ENCODE results near the gene HMGXB4.

The HMGXB4 gene

DNA sequence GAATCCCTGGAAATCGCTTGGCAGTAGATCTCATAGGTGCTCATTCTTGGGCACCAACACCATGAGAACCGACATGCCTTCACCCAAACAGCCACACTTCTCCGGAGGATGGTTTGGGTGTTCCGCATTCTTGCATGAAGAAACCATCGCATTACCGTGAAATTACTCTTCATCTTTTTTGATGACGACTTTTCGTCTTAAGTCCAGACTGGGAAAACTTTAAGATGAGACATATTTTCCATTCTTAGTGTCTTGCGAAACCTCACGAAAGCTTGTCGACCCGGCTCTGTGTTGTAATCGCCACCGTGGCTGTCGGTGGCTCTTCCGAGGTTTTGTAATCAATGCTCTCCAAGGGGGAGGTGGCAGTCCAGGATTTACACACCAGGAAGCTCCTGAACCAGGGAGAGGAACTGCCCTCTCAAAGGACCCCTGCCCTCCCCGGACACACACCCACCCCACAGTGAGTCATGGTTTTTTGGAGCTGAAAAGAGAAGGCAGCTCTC lies 44.1 kb downstream of the HMGXB4 start:
- Histone ChIP-seq H3K9me3 (ENCODE audit: insufficient read depth, low read length, severe bottlenecking) (no peaks in the 10 kb centered on the region), H3K27me3 (ENCODE audit: insufficient read depth, low read length, poor library complexity) (no peaks in the 10 kb centered on the region), H3K79me2 (ENCODE audit: insufficient read depth, low read length) (peaks cover 23% of the 10 kb centered on the region), H2AFZ (ENCODE audit: low read depth, low read length) (no peak overlapping the region), H3K27ac (ENCODE audit: low read length) (no peak overlapping the region), H3K4me3 (ENCODE audit: low read depth in 1 of 2, low read length in 2 of 2) (peak overlapping the region in 1 of 2 experiments; percentile 68; a peak in 1 of 4 replicates), H3K36me3 (ENCODE audit: insufficient read depth, low read length) (peaks cover 10% of the 10 kb centered on the region), H3K9ac (ENCODE audit: low read depth, low read length) (no peak overlapping the region), H4K20me1 (ENCODE audit: insufficient read depth, low read length) (0 out of 2 replicates have a peak, but pooled peaks cover 3% of the 10 kb centered on the region), H3K4me2 (ENCODE audit: insufficient read depth, low read length) (peak overlapping the region; percentile 96; the same call in 1 of the 2 replicates), H3K4me1 (ENCODE audit: insufficient read depth, low read length) (peaks cover 27% of the 10 kb centered on the region)
- ATAC-seq (ENCODE audit: insufficient read depth, low read depth) = no peak
- DNase-seq = no peak
- no peak for TF ChIP-seq EZH2 (IDR thresholded peaks at IDR 0.05; ENCODE audit: borderline replicate concordance, low read depth, low read length, severe bottlenecking)
- TF ChIP-seq, protein P1, sequence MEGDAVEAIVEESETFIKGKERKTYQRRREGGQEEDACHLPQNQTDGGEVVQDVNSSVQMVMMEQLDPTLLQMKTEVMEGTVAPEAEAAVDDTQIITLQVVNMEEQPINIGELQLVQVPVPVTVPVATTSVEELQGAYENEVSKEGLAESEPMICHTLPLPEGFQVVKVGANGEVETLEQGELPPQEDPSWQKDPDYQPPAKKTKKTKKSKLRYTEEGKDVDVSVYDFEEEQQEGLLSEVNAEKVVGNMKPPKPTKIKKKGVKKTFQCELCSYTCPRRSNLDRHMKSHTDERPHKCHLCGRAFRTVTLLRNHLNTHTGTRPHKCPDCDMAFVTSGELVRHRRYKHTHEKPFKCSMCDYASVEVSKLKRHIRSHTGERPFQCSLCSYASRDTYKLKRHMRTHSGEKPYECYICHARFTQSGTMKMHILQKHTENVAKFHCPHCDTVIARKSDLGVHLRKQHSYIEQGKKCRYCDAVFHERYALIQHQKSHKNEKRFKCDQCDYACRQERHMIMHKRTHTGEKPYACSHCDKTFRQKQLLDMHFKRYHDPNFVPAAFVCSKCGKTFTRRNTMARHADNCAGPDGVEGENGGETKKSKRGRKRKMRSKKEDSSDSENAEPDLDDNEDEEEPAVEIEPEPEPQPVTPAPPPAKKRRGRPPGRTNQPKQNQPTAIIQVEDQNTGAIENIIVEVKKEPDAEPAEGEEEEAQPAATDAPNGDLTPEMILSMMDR (IDR thresholded peaks at IDR 0.05; ENCODE audit: borderline replicate concordance, extremely low read depth, low read length, poor library complexity, severe bottlenecking) = no peak

DNA sequence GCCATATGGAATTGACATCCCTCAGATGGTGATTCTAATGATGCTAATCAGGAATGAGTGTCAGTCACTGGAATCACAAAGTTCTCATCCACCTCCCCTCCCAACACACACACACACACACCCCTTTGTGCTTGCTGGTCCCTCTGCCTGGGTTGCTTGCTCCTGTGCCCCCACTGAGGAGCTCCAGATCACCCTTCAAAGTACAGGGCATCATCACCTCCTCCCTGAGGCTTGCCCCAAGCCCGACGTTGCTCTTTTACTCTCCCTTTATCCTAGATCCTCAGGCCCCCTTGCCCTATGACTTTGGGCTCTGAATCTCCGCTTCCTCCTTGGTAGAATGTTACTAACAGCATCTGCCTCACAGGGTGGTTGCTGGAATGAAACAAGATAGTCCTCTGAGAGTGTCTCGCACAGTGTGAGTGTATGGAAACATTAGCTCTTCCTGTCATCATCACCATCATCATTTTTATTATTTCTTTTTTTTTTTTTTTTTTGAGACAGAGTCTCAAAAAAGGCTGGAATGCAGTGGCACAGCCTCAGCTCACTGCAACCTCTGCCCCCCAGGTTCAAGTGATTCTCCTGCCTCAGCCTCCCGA lies 45.8 kb downstream of the HMGXB4 start:
- Histone ChIP-seq H4K20me1 (ENCODE audit: insufficient read depth, low read length) (0 out of 2 replicates have a peak, but pooled peaks cover 7% of the 10 kb centered on the region), H3K4me3 (ENCODE audit: low read depth in 1 of 2, low read length in 2 of 2) (no peak overlapping the region), H3K9me3 (ENCODE audit: insufficient read depth, low read length, severe bottlenecking) (no peaks in the 10 kb centered on the region), H3K27me3 (ENCODE audit: insufficient read depth, low read length, poor library complexity) (no peaks in the 10 kb centered on the region), H3K79me2 (ENCODE audit: insufficient read depth, low read length) (peaks cover 23% of the 10 kb centered on the region), H3K9ac (ENCODE audit: low read depth, low read length) (no peak overlapping the region), H3K4me1 (ENCODE audit: insufficient read depth, low read length) (peaks cover 27% of the 10 kb centered on the region), H3K36me3 (ENCODE audit: insufficient read depth, low read length) (peaks cover under 1% of the 10 kb centered on the region; the same call in 1 of the 2 replicates), H3K4me2 (ENCODE audit: insufficient read depth, low read length) (no peak overlapping the region), H3K27ac (ENCODE audit: low read length) (no peak overlapping the region), H2AFZ (ENCODE audit: low read depth, low read length) (no peak overlapping the region)
- no peak for ATAC-seq (ENCODE audit: insufficient read depth, low read depth)
- DNase-seq = no peak
- no peak for TF ChIP-seq EZH2 (IDR thresholded peaks at IDR 0.05; ENCODE audit: borderline replicate concordance, low read depth, low read length, severe bottlenecking)
- TF ChIP-seq, protein P1 (IDR thresholded peaks at IDR 0.05; ENCODE audit: borderline replicate concordance, extremely low read depth, low read length, poor library complexity, severe bottlenecking) = no peak

DNA sequence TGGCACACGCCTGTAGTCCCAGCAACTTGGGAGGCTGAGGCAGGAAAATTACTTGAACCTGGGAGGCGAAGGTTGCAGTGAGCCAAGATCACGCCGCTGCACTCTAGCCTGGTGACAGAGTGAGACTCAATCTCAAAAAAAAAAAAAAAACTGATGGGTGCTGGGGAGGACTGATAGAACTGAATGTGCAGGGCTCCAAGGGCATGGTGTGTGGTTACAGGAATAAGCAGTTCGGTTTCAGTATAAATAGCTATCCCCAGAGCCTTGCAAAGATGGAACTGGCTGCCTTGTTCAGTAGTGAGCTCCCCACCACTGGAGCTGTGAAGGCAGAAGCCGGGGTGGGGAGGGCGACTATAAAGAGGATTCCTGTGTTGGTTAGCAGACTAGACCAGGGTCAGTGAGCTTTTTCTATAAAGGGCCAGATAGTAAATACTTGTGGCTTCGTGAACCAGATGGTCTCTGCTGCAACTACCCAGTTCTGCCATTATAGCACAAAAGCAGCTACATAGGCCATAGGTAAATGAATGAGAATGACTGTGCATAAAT lies 48.3 kb downstream of the HMGXB4 start:
- Histone ChIP-seq H3K4me3 (ENCODE audit: low read depth in 1 of 2, low read length in 2 of 2) (no peak overlapping the region), H3K27ac (ENCODE audit: low read length) (no peak overlapping the region), H3K4me2 (ENCODE audit: insufficient read depth, low read length) (no peak overlapping the region), H3K9ac (ENCODE audit: low read depth, low read length) (no peak overlapping the region), H4K20me1 (ENCODE audit: insufficient read depth, low read length) (0 out of 2 replicates have a peak, but pooled peaks cover 7% of the 10 kb centered on the region), H3K27me3 (ENCODE audit: insufficient read depth, low read length, poor library complexity) (no peaks in the 10 kb centered on the region), H3K79me2 (ENCODE audit: insufficient read depth, low read length) (peaks cover 19% of the 10 kb centered on the region), H2AFZ (ENCODE audit: low read depth, low read length) (no peak overlapping the region), H3K9me3 (ENCODE audit: insufficient read depth, low read length, severe bottlenecking) (no peaks in the 10 kb centered on the region), H3K36me3 (ENCODE audit: insufficient read depth, low read length) (no peaks in the 10 kb centered on the region), H3K4me1 (ENCODE audit: insufficient read depth, low read length) (peaks cover 14% of the 10 kb centered on the region)
- no peak for ATAC-seq (ENCODE audit: insufficient read depth, low read depth)
- TF ChIP-seq EZH2 (IDR thresholded peaks at IDR 0.05; ENCODE audit: borderline replicate concordance, low read depth, low read length, severe bottlenecking) = no peak
- TF ChIP-seq, protein P1 (IDR thresholded peaks at IDR 0.05; ENCODE audit: borderline replicate concordance, extremely low read depth, low read length, poor library complexity, severe bottlenecking) = no peak
- DNase-seq = no peak

Measured in DND-41 (cell line).